ENCODE data around the gene TCERG1L. TPM values are rescaled to one million over a fixed set of nuclear protein-coding genes. Genes with fewer than 3 reads are reported as not detected.
"Not testable (repeated sequence)": the region's sequence is repeated elsewhere in the genome, so short reads cannot be mapped to it uniquely, and the experiment has no call there.

TCERG1L gene
- total and polyA plus RNA-seq, 9 of the 15 experiments (the other 6 are each of a cell fraction or from before 2014, with no cell fraction given): not detected

DNA sequence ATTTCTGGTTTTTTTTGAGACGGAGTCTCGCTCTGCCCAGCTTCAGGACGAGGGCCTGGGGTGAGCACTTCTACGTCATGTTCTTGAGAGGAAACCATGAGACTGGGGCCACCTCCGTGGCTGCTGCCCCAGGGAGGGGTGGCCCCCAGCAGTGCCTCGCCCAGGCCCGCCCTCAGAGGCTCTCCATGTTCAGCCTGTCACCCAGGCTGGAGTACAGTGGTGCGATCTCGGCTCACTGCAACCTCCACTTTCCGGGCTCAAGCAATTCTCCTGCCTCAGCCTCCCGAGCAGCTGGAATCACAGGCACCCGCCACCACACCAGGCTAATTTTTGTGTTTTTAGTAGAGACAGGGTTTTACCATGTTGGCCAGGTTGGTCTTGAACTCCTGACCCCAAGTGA lies 175.2 kb downstream of the TCERG1L start:
- FAIRE-seq; H3K9me1 ChIP-seq (ENCODE audit: control insufficient read depth, insufficient read depth, low read length); H4K20me1 ChIP-seq (replicated peaks; ENCODE audit: control insufficient read depth, insufficient read depth, low read length); H3K9ac ChIP-seq (ENCODE audit: insufficient read depth in 1 of 2, low read depth in 2 of 2, low read length in 2 of 2); H3K9me3 ChIP-seq (replicated peaks; ENCODE audit: control insufficient read depth, insufficient read depth, low read depth, low read length); H3K36me3 ChIP-seq (ENCODE audit: control insufficient read depth, insufficient read depth, low read length); intact Hi-C loops (cut with micrococcal nuclease); in situ Hi-C loops (cut with MboI); BruUV-seq (replicated peaks); DNase-seq (ENCODE audit: extremely low read depth in 1 of 4, low spot score in 3 of 4); H2AFZ ChIP-seq (ENCODE audit: low read depth, low read length); H3K4me2 ChIP-seq (ENCODE audit: insufficient read depth, low read length); H3K27ac ChIP-seq (ENCODE audit: extremely low read depth, low read depth, low read length); H3K4me3 ChIP-seq; CTCF ChIA-PET (ENCODE audit: low intra/inter-chr PET ratio); H3K4me1 ChIP-seq (replicated peaks in 1 of 2; ENCODE audit: control insufficient read depth in 2 of 2, insufficient read depth in 2 of 2, low read length in 2 of 2); ATAC-seq; H3K79me2 ChIP-seq (ENCODE audit: control insufficient read depth, insufficient read depth, low read length); POLR2A ChIA-PET: not testable (repeated sequence)
- WGBS (ENCODE audit: insufficient coverage, low coverage, missing lambda C conversion rate): 0% methylated on average over 10 of the region's 12 CpGs
- H3K27me3 ChIP-seq (ENCODE audit: control insufficient read depth in 2 of 2, insufficient read depth in 2 of 2, low read length in 2 of 2): peaks cover 0 to 22% of the 10 kb centered on the region in 2 experiments; a peak in 2 of 5 replicates

GRCh38 chr10:131135716-131136115 lies 175.8 kb downstream of the TCERG1L start:
- 0% methylated on average over 4 of the region's 12 CpGs for WGBS (ENCODE audit: insufficient coverage, low coverage, missing lambda C conversion rate)
- H3K27me3 ChIP-seq (ENCODE audit: control insufficient read depth in 2 of 2, insufficient read depth in 2 of 2, low read length in 2 of 2): peaks cover 0 to 22% of the 10 kb centered on the region in 2 experiments; a peak in 2 of 5 replicates
- H3K4me1 ChIP-seq (replicated peaks in 1 of 2; ENCODE audit: control insufficient read depth in 2 of 2, insufficient read depth in 2 of 2, low read length in 2 of 2): no peaks in the 10 kb centered on the region
- no TSS peak for BruUV-seq (replicated peaks)
- no peak overlapping the region for H3K4me3 ChIP-seq
- no peaks in the 10 kb centered on the region for H4K20me1 ChIP-seq (replicated peaks; ENCODE audit: control insufficient read depth, insufficient read depth, low read length)
- ChIA-PET POLR2A (no interaction called here), CTCF (ENCODE audit: low intra/inter-chr PET ratio) (no interaction called here)
- ATAC-seq (no peak), DNase-seq (ENCODE audit: extremely low read depth in 1 of 4, low spot score in 3 of 4) (no peak), FAIRE-seq (no peak)
- no peaks in the 10 kb centered on the region for H3K36me3 ChIP-seq (ENCODE audit: control insufficient read depth, insufficient read depth, low read length)
- no peak overlapping the region for H3K4me2 ChIP-seq (ENCODE audit: insufficient read depth, low read length)
- H2AFZ ChIP-seq (ENCODE audit: low read depth, low read length): no peak overlapping the region
- intact Hi-C loops (cut with micrococcal nuclease): no loop called here
- no peaks in the 10 kb centered on the region for H3K9me3 ChIP-seq (replicated peaks; ENCODE audit: control insufficient read depth, insufficient read depth, low read depth, low read length)
- H3K79me2 ChIP-seq (ENCODE audit: control insufficient read depth, insufficient read depth, low read length): no peaks in the 10 kb centered on the region
- H3K27ac ChIP-seq (ENCODE audit: extremely low read depth, low read depth, low read length): no peak overlapping the region
- no peaks in the 10 kb centered on the region for H3K9me1 ChIP-seq (ENCODE audit: control insufficient read depth, insufficient read depth, low read length)
- in situ Hi-C loops (cut with MboI): no loop called here
- H3K9ac ChIP-seq (ENCODE audit: insufficient read depth in 1 of 2, low read depth in 2 of 2, low read length in 2 of 2): no peak overlapping the region
- TF ChIP-seq SNRNP70 (optimal IDR thresholded peaks at IDR 0.05; ENCODE audit: low read depth, low read length) (no peak), PURB (CRISPR knock-in tag; IDR thresholded peaks at IDR 0.05; ENCODE audit: low read depth) (no peak), NR2C2 (CRISPR knock-in tag; IDR thresholded peaks at IDR 0.05) (no peak), NR2C2 (tag; IDR thresholded peaks at IDR 0.05) (no peak), SMARCE1 (IDR thresholded peaks at IDR 0.05) (no peak), ZBTB8A (IDR thresholded peaks at IDR 0.05; ENCODE audit: partially characterized antibody) (no peak), NRF1 (conservative IDR thresholded peaks at IDR 0.05 in 1 of 2, IDR thresholded peaks at IDR 0.05 in 1 of 2) (no peak), RBM14 (IDR thresholded peaks at IDR 0.05; ENCODE audit: borderline replicate concordance, insufficient read depth, low read depth, low read length) (no peak), CLOCK (CRISPR knock-in tag; IDR thresholded peaks at IDR 0.05; ENCODE audit: borderline replicate concordance) (no peak), ZNF316 (IDR thresholded peaks at IDR 0.05) (no peak), HLTF (IDR thresholded peaks at IDR 0.05) (no peak), RBFOX2 (IDR thresholded peaks at IDR 0.05; ENCODE audit: low read depth, low read length) (no peak), SMAD4 (CRISPR knock-in tag; conservative IDR thresholded peaks at IDR 0.05) (no peak)
- TF ChIP-seq, protein P1, sequence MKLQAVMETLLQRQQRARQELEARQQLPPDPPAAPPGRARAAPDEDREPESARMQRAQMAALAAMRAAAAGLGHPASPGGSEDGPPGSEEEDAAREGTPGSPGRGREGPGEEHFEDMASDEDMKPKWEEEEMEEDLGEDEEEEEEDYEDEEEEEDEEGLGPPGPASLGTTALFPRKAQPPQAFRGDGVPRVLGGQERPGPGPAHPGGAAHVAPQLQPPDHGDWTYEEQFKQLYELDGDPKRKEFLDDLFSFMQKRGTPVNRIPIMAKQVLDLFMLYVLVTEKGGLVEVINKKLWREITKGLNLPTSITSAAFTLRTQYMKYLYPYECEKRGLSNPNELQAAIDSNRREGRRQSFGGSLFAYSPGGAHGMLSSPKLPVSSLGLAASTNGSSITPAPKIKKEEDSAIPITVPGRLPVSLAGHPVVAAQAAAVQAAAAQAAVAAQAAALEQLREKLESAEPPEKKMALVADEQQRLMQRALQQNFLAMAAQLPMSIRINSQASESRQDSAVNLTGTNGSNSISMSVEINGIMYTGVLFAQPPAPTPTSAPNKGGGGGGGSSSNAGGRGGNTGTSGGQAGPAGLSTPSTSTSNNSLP (IDR thresholded peaks at IDR 0.05; ENCODE audit: borderline replicate concordance, low read depth, low read length): no peak
